A673 (cell line): ENCODE results near the gene SLC4A2. TPM values are rescaled to one million over a fixed set of nuclear protein-coding genes. Genes with fewer than 3 reads are reported as not detected.

Experiments
- BruUV-seq: library from RNA; stranded (reverse); fragments of 400-500 nt; replicated peaks from 2 replicates; lab custom pipeline; 2021; lab: Mats Ljungman, UMichigan
- CTCF ChIA-PET: fragments of 300-600 bp; sonication (Branson Sonifier 250); formaldehyde crosslinking; loops from one replicate; lab custom pipeline; 2022; ENCODE audit warnings: antibody characterized with exemption; lab: Charles Lee
- POLR2A ChIA-PET: fragments of 300-600 bp; sonication (Branson Sonifier 250); formaldehyde crosslinking; loops from one replicate; lab custom pipeline; 2022; ENCODE audit warnings: antibody characterized with exemption; ENCODE audit not compliant: low non-redundant PET; lab: Charles Lee
- DNase-seq: peaks from one replicate; pipeline ENCODE4 v3.0.0-alpha.2; 2015; ENCODE audit warnings: low spot score
- H3K27ac ChIP-seq: fragments of 200-600 bp; sonication (generic); 2 replicates; pipeline ENCODE4 v1.5.1; 2016; ENCODE audit warnings: mixed run types, low read depth, mild to moderate bottlenecking, mixed read lengths, antibody characterized with exemption, low read length; ENCODE audit not compliant: poor library complexity, severe bottlenecking
- H3K27me3 ChIP-seq: fragments of 200-600 bp; sonication (generic); replicated peaks from 2 replicates; pipeline ENCODE4 v1.6.1; 2017; ENCODE audit warnings: mixed run types, low read depth, mild to moderate bottlenecking, mixed read lengths, antibody characterized with exemption, low read length; ENCODE audit not compliant: insufficient read depth, poor library complexity
- H3K36me3 ChIP-seq: fragments of 200-600 bp; sonication (generic); 2 replicates; pipeline ENCODE4 v1.6.1; 2016; ENCODE audit warnings: mixed run types, mild to moderate bottlenecking, mixed read lengths, antibody characterized with exemption, low read length; ENCODE audit not compliant: insufficient read depth, poor library complexity, severe bottlenecking
- H3K4me1 ChIP-seq: fragments of 200-600 bp; sonication (generic); 2 replicates; pipeline ENCODE4 v1.6.1; 2017; ENCODE audit warnings: mixed run types, mild to moderate bottlenecking, mixed read lengths, antibody characterized with exemption, low read length; ENCODE audit not compliant: insufficient read depth, poor library complexity, severe bottlenecking
- H3K4me3 ChIP-seq: fragments of 200-600 bp; sonication (generic); 2 replicates; pipeline ENCODE4 v1.5.1; 2016; ENCODE audit warnings: low read depth, mixed run types, mild to moderate bottlenecking, mixed read lengths, low read length; ENCODE audit not compliant: poor library complexity, severe bottlenecking
- H3K9me3 ChIP-seq: fragments of 200-600 bp; sonication (generic); 2 replicates; pipeline ENCODE4 v1.6.1; 2016; ENCODE audit warnings: mixed run types, low read depth, mild to moderate bottlenecking, mixed read lengths, antibody characterized with exemption, low read length; ENCODE audit not compliant: poor library complexity, severe bottlenecking
- EZH2 ChIP-seq: fragments of 200-600 bp; sonication (generic); IDR thresholded peaks from 2 replicates; pipeline ENCODE4 v1.6.1; 2017; ENCODE audit warnings: borderline replicate concordance, low read depth, mild to moderate bottlenecking, mixed read lengths, antibody characterized with exemption, low read length; ENCODE audit not compliant: poor library complexity, severe bottlenecking
- intact Hi-C: fragments of 100-400 bp; cut with micrococcal nuclease; formaldehyde crosslinking; loops from one replicate; pipeline ENCODE4 v1.10.0; 2022; ENCODE audit not compliant: unreplicated experiment
- total RNA-seq: library from RNA; stranded (reverse); gene quantifications from 2 replicates; pipeline ENCODE4 v1.2.3, GENCODE V29; 2021
- TF ChIP-seq, protein P1 (sequence below): fragments of 300-800, 200-600 bp; sonication (generic); conservative IDR thresholded peaks from 2 replicates; pipeline ENCODE4 v1.5.1; 2017; ENCODE audit warnings: low read depth, mild to moderate bottlenecking, antibody characterized with exemption, low read length, moderate library complexity, mixed read lengths

SLC4A2 gene
- total RNA-seq, 1 experiment from 2014 or later = 222 TPM

DNA sequence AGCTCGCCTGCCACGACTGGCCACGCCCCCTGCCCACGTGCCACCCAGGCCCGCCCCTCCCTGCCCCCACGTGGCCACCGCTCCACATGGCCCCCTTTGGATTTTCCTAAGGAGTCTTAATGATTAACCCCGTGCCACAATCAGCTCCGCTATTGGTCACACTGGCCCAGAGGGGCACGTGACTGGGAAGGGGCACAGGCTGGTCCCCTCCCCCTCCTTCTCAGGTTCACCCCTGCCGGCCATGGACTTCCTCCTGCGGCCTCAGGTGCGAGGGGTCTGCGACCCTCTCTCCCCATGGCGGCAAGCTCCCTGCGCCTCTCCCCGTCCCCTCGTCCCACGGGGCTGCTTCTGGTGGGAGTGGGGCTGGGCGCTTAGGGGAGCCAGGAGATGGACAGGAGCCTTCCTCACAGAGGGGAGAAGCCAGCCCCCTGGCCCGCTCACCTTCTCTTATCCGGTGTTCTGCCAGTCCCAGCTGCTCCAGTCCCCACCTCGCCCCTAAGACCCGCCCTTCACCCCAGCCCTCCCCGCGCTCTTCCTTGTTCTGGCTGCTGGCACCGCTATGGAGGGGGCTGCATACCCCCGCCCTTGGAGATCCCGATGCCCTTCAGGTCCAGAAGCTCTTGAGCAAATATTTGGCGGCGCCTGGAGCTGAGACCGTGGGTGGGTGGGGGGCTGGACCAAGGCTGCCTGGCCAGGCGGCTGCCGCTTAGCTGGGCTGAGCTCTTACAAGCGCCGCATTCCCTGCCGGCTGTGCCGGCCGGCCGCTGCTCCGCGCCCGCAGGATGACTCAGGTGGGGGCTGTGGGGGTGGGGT lies 3.2 kb downstream of the SLC4A2 start:
- DNase-seq = no peak
- H3K27ac ChIP-seq = peak overlapping the region; percentile 12
- intact Hi-C loops = no loop called here
- H3K4me3 ChIP-seq = no peak overlapping the region
- POLR2A ChIA-PET = no interaction called here
- no peaks in the 10 kb centered on the region for H3K9me3 ChIP-seq
- no TSS peak for BruUV-seq
- TF ChIP-seq, protein P1, sequence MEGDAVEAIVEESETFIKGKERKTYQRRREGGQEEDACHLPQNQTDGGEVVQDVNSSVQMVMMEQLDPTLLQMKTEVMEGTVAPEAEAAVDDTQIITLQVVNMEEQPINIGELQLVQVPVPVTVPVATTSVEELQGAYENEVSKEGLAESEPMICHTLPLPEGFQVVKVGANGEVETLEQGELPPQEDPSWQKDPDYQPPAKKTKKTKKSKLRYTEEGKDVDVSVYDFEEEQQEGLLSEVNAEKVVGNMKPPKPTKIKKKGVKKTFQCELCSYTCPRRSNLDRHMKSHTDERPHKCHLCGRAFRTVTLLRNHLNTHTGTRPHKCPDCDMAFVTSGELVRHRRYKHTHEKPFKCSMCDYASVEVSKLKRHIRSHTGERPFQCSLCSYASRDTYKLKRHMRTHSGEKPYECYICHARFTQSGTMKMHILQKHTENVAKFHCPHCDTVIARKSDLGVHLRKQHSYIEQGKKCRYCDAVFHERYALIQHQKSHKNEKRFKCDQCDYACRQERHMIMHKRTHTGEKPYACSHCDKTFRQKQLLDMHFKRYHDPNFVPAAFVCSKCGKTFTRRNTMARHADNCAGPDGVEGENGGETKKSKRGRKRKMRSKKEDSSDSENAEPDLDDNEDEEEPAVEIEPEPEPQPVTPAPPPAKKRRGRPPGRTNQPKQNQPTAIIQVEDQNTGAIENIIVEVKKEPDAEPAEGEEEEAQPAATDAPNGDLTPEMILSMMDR = no peak
- no peak for TF ChIP-seq EZH2
- H3K27me3 ChIP-seq = no peaks in the 10 kb centered on the region
- peaks cover 26% of the 10 kb centered on the region for H3K36me3 ChIP-seq
- H3K4me1 ChIP-seq = peaks cover 27% of the 10 kb centered on the region
- CTCF ChIA-PET = interaction anchor here (0.7 to 1.0 kb wide), 2 partner anchors 44 to 98 kb away, joined by 3 to 4 read pairs; no protein-coding TSS in a partner anchor

DNA sequence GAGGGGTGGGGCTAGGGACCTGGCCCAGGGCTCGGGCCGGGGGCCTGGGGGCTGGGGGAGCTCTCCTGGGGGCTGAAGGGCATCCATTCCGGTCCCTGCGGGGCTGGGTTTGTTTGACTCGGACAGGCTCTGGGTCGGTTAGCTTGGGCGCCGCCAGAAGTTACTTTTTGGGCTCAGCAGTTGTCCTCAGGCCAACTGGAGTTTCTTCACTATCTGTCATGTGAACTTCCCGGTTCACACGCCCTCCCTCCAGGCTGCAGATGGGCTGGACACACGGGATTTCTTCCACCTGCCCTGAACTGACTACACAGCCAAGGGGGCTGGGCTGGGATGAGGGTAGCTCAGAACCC lies 3.8 kb downstream of the SLC4A2 start:
- TF ChIP-seq, protein P1 = no peak
- TF ChIP-seq EZH2 = no peak
- Histone ChIP-seq H3K36me3 (peaks cover 31% of the 10 kb centered on the region), H3K4me1 (peaks cover 26% of the 10 kb centered on the region), H3K9me3 (no peaks in the 10 kb centered on the region), H3K4me3 (no peak overlapping the region), H3K27me3 (no peaks in the 10 kb centered on the region), H3K27ac (no peak overlapping the region)
- no peak for DNase-seq
- BruUV-seq = no TSS peak
- POLR2A ChIA-PET = no interaction called here
- intact Hi-C loops = no loop called here
- CTCF ChIA-PET = interaction anchor here (0.7 to 1.0 kb wide), 2 partner anchors 45 to 98 kb away, joined by 3 to 4 read pairs; no protein-coding TSS in a partner anchor

DNA sequence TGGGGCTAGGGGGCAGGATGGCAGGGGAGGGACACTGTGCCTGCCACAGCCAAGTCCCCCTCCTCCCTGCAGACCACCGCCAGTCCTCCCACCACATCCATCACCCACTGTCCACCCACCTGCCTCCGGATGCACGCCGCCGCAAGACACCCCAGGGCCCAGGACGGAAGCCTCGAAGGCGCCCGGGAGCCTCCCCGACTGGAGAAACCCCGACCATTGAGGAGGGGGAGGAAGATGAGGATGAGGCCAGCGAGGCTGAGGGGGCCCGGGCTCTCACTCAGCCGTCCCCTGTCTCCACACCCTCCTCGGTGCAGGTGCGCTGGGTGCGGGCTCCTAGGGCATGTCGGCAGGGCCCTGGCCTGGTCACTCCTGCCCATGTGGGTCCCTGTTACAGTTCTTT lies 5.1 kb downstream of the SLC4A2 start:
- DNase-seq = no peak
- BruUV-seq = no TSS peak
- Histone ChIP-seq H3K9me3 (no peaks in the 10 kb centered on the region), H3K36me3 (peaks cover 38% of the 10 kb centered on the region), H3K27ac (no peak overlapping the region), H3K4me1 (peaks cover 17% of the 10 kb centered on the region), H3K4me3 (no peak overlapping the region), H3K27me3 (no peaks in the 10 kb centered on the region)
- POLR2A ChIA-PET = no interaction called here
- TF ChIP-seq, protein P1 = no peak
- CTCF ChIA-PET = no interaction called here
- intact Hi-C loops = no loop called here
